ENCODE data around the gene DNAH12.

DNA sequence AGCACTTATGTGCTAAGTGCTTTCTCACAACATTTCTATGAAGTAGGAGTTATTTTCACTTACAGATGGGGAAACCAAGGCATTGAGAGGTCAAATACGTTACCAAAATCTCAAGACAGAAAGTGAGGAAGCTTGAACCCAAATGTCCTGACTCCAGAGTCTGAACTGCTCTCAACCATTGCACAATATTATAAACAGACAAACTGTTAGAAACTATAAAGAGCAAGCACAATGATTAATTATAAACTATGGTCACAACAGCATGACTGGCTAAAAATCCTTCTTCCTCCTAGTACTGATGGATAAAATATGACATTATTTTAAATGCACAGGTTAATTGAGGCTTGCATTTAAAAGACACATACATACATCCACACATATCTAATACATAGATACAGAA is 173.8 kb downstream of the DNAH12 start:
- TF ChIP-seq, protein P1, sequence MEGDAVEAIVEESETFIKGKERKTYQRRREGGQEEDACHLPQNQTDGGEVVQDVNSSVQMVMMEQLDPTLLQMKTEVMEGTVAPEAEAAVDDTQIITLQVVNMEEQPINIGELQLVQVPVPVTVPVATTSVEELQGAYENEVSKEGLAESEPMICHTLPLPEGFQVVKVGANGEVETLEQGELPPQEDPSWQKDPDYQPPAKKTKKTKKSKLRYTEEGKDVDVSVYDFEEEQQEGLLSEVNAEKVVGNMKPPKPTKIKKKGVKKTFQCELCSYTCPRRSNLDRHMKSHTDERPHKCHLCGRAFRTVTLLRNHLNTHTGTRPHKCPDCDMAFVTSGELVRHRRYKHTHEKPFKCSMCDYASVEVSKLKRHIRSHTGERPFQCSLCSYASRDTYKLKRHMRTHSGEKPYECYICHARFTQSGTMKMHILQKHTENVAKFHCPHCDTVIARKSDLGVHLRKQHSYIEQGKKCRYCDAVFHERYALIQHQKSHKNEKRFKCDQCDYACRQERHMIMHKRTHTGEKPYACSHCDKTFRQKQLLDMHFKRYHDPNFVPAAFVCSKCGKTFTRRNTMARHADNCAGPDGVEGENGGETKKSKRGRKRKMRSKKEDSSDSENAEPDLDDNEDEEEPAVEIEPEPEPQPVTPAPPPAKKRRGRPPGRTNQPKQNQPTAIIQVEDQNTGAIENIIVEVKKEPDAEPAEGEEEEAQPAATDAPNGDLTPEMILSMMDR (IDR thresholded peaks at IDR 0.05; ENCODE audit: insufficient read depth, low read depth, low read length) = no peak
- TF ChIP-seq EZH2 (IDR thresholded peaks at IDR 0.05; ENCODE audit: insufficient read depth, low read length) = no peak

Data from astrocyte (in vitro differentiated cells and primary cell).